Lower leg skin (tissue), 3 donors: Measurements from ENCODE around the gene TSNAXIP1.

ENCODE experiments used
- CTCF ChIP-seq, 3 donors: fragments of 450-650 bp; IDR thresholded peaks; one replicate each; pipeline ENCODE4 v1.5.1; 2016; ENCODE audit warnings: antibody characterized with exemption in 3 of 3, mild to moderate bottlenecking in 3 of 3, moderate library complexity in 2 of 3
- POLR2A ChIP-seq, 2 donors: fragments of 450-650 bp; IDR thresholded peaks; one replicate each; pipeline ENCODE4 v1.6.1; 2016 to 2017; ENCODE audit warnings: antibody characterized with exemption in 2 of 2, mild to moderate bottlenecking in 1 of 2, moderate library complexity in 1 of 2

GRCh38 chr16:67872631-67873434 lies 66.1 kb downstream of the TSNAXIP1 start, which contains the start of gene EDC4:
- TF ChIP-seq POLR2A (IDR thresholded peaks at IDR 0.05) (no peak), CTCF (IDR thresholded peaks at IDR 0.05) (no peak)
